GM23248 (cell line): ENCODE data around the gene GPX1. TPM values are rescaled to one million over a fixed set of nuclear protein-coding genes. Genes with fewer than 3 reads are reported as not detected.

Experiments
- DNase-seq: peaks from one replicate; pipeline ENCODE4 v3.0.0-alpha.2; 2015
- H2AFZ ChIP-seq: fragments of 200-600 bp; sonication (generic); 2 replicates; pipeline ENCODE4 v1.6.1; 2016; ENCODE audit warnings: antibody characterized with exemption
- H3F3A ChIP-seq: fragments of 200-600 bp; sonication (generic); 2 replicates; pipeline ENCODE4 v1.6.1; 2016; ENCODE audit warnings: mild to moderate bottlenecking, antibody characterized with exemption, mixed run types; ENCODE audit not compliant: insufficient read depth
- H3K27ac ChIP-seq: fragments of 200-600 bp; sonication (generic); 2 replicates; pipeline ENCODE4 v1.5.1; 2016; ENCODE audit warnings: mild to moderate bottlenecking
- H3K27me3 ChIP-seq: fragments of 200-600 bp; sonication (generic); replicated peaks from 2 replicates; pipeline ENCODE4 v1.6.1; 2016; ENCODE audit warnings: mild to moderate bottlenecking; ENCODE audit not compliant: insufficient read depth
- H3K36me3 ChIP-seq: fragments of 200-600 bp; sonication (generic); 2 replicates; pipeline ENCODE4 v1.6.1; 2016; ENCODE audit warnings: low read depth, mild to moderate bottlenecking
- H3K4me1 ChIP-seq: fragments of 200-600 bp; sonication (generic); 2 replicates; pipeline ENCODE4 v1.6.1; 2016; ENCODE audit warnings: mild to moderate bottlenecking; ENCODE audit not compliant: insufficient read depth
- H3K4me2 ChIP-seq: fragments of 200-600 bp; sonication (generic); one replicate; pipeline ENCODE4 v1.6.1; 2016; ENCODE audit warnings: mild to moderate bottlenecking; ENCODE audit not compliant: unreplicated experiment
- H3K4me3 ChIP-seq: fragments of 200-600 bp; sonication (generic); 2 replicates; pipeline ENCODE4 v1.5.1; 2016; ENCODE audit warnings: mild to moderate bottlenecking
- H3K79me2 ChIP-seq: fragments of 200-600 bp; sonication (generic); 2 replicates; pipeline ENCODE4 v1.6.1; 2016; ENCODE audit warnings: mild to moderate bottlenecking; ENCODE audit not compliant: insufficient read depth
- H3K9ac ChIP-seq: fragments of 200-600 bp; sonication (generic); 2 replicates; pipeline ENCODE4 v1.6.1; 2016; ENCODE audit warnings: mild to moderate bottlenecking
- H3K9me2 ChIP-seq: fragments of 200-600 bp; sonication (generic); 2 replicates; pipeline ENCODE4 v1.6.1; 2016; ENCODE audit warnings: mixed run types, mild to moderate bottlenecking, moderate library complexity; ENCODE audit not compliant: insufficient read depth
- H3K9me3 ChIP-seq: fragments of 200-600 bp; sonication (generic); one replicate; pipeline ENCODE4 v1.6.1; 2017; ENCODE audit warnings: low read depth
- H4K20me1 ChIP-seq: fragments of 200-600 bp; sonication (generic); 2 replicates; pipeline ENCODE4 v1.6.0; 2016; ENCODE audit not compliant: insufficient read depth
- EZH2 ChIP-seq: fragments of 200-600 bp; sonication (generic); IDR thresholded peaks from 2 replicates; pipeline ENCODE4 v1.6.1; 2018; ENCODE audit warnings: antibody characterized with exemption, mild to moderate bottlenecking; ENCODE audit not compliant: insufficient read depth, poor library complexity, severe bottlenecking
- EZH2phosphoT487 ChIP-seq: fragments of 200-600 bp; sonication (generic); IDR thresholded peaks from 2 replicates; pipeline ENCODE4 v1.6.1; 2018; ENCODE audit warnings: antibody characterized with exemption, moderate library complexity, mild to moderate bottlenecking, low read depth; ENCODE audit not compliant: insufficient read depth
- WGBS, 2 experiments: methylation state at CpG; one replicate each; pipeline ENCODE4 v1.1.6; 2015 to 2017; ENCODE audit warnings: low lambda C conversion rate in 2 of 2, low coverage in 1 of 2; ENCODE audit errors: missing lambda C conversion rate in 2 of 2; 5-methylcytosine and 5-hydroxymethylcytosine counted together
- in situ Hi-C: fragments of 300-500 bp; cut with MboI; formaldehyde crosslinking; loops from 2 replicates; pipeline ENCODE4 v1.15.0; 2020
- polyA plus RNA-seq: library from polyadenylated mRNA; unstranded; fragments of >200 nt; fragmentation: Nextera tagmentation; extraction: Ambion mirVana; gene quantifications from 2 replicates; pipeline ENCODE4 v1.2.1, GENCODE V29; 2016
- total RNA-seq: library from RNA; depleted of rRNA; stranded (reverse); fragments of >200 nt; shearing (Covaris generic); gene quantifications from 2 replicates; pipeline ENCODE4 v1.2.3, GENCODE V29; 2014

Gene GPX1
- total and polyA plus RNA-seq, 2 experiments from 2014 or later, result 201 to 454 TPM

- no peaks in the 10 kb centered on the region for H3K9me2 ChIP-seq
- in situ Hi-C loops, result no loop called here
- no peak for TF ChIP-seq EZH2phosphoT487
- TF ChIP-seq EZH2, result no peak
- peaks cover 40% of the 10 kb centered on the region for H3F3A ChIP-seq
- H3K9ac ChIP-seq, result no peak overlapping the region
- H4K20me1 ChIP-seq, result peaks cover 54% of the 10 kb centered on the region
- H3K4me2 ChIP-seq, result no peak overlapping the region
- no peak overlapping the region for H2AFZ ChIP-seq
- peaks cover 100% of the 10 kb centered on the region for H3K79me2 ChIP-seq
- H3K4me3 ChIP-seq, result no peak overlapping the region
- H3K36me3 ChIP-seq, result 0 out of 2 replicates have a peak, but pooled peaks cover 3% of the 10 kb centered on the region
- H3K9me3 ChIP-seq, result no peaks in the 10 kb centered on the region
- 0 to 7% methylated on average over 1 of the region's 1 CpG for WGBS, 2 experiments
- H3K27me3 ChIP-seq, result no peaks in the 10 kb centered on the region
- peaks cover 10% of the 10 kb centered on the region for H3K4me1 ChIP-seq
- DNase-seq, result peak; percentile 37
- peak overlapping the region; percentile 39; the same call in 1 of the 2 replicates for H3K27ac ChIP-seq
Observed at GRCh38 chr3:49388289-49388820, 30.2 kb upstream of the GPX1 start.

DNA sequence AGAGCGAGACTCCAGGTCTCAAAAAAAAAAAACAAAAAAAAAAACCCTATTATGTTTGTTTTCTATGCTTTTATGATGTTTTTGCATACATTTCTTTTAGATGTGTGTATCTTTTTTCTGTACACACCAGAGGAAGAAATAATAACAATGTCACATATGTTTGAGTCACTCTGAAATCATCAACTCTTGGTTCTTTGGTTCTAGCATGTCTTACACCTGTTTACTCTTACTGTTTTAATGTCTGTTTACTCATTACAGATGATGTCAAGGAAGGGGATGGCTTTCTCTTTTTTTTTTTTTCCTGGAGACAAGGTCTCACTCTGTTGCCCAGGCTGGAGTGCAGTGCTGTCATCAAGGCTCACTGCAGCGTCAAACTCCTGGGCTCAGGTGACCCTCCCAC is 29.6 kb upstream of the GPX1 start:
- in situ Hi-C loops, result no loop called here
- H3K9me2 ChIP-seq, result no peaks in the 10 kb centered on the region
- H4K20me1 ChIP-seq, result peaks cover 51% of the 10 kb centered on the region

GRCh38 chr3:49386056-49386756 is 28.1 kb upstream of the GPX1 start:
- Histone ChIP-seq H3K27ac (peak overlapping the region; percentile 3; the same call in 1 of the 2 replicates), H3K36me3 (0 out of 2 replicates have a peak, but pooled peaks cover 3% of the 10 kb centered on the region), H3K4me3 (no peak overlapping the region), H3K9ac (no peak overlapping the region), H3K4me2 (no peak overlapping the region), H3K4me1 (peaks cover 10% of the 10 kb centered on the region), H3K27me3 (no peaks in the 10 kb centered on the region), H3K9me2 (no peaks in the 10 kb centered on the region), H3K79me2 (peaks cover 100% of the 10 kb centered on the region), H4K20me1 (peaks cover 43% of the 10 kb centered on the region), H3F3A (peaks cover 40% of the 10 kb centered on the region), H3K9me3 (no peaks in the 10 kb centered on the region), H2AFZ (no peak overlapping the region)
- WGBS, 2 experiments, result 77 to 78% methylated on average over 11 of the region's 11 CpGs
- no peak for DNase-seq
- in situ Hi-C loops, result no loop called here
- TF ChIP-seq EZH2phosphoT487, result no peak
- TF ChIP-seq EZH2, result no peak

More for the DNA sequence above, 29.6 kb upstream of the GPX1 start:
- peak; percentile 64 for DNase-seq
- TF ChIP-seq EZH2 (no peak), EZH2phosphoT487 (no peak)
- Histone ChIP-seq H3K4me1 (peaks cover 10% of the 10 kb centered on the region), H3K27ac (peak overlapping the region; percentile 39; the same call in 1 of the 2 replicates), H3K27me3 (no peaks in the 10 kb centered on the region), H2AFZ (no peak overlapping the region), H3K36me3 (0 out of 2 replicates have a peak, but pooled peaks cover 3% of the 10 kb centered on the region), H3F3A (peaks cover 40% of the 10 kb centered on the region), H3K4me2 (no peak overlapping the region), H3K9ac (no peak overlapping the region), H3K79me2 (peaks cover 100% of the 10 kb centered on the region), H3K4me3 (no peak overlapping the region), H3K9me3 (no peaks in the 10 kb centered on the region)
- 82 to 86% methylated on average over 2 of the region's 2 CpGs for WGBS, 2 experiments

DNA sequence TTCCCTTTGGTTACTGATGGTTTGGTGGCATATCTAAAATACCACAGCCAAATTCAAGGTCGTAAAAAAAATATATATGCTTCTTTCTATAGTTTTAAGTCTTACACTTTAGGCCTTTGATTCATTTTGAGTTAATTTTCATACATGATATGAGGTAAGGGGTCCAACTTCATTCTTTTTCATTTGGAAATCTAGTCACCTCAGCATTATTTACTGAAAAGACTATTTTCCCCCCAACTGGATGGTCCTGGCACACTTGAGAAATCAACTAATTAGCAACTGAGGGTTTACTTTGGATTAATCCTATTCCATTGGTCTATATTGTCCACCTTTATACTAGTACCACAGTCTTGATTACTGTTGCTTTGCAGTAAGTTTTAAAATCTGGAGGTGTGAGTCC is 27.5 kb upstream of the GPX1 start:
- no peak for DNase-seq
- H2AFZ ChIP-seq, result no peak overlapping the region
- peaks cover 40% of the 10 kb centered on the region for H3F3A ChIP-seq
- H3K4me1 ChIP-seq, result peaks cover 10% of the 10 kb centered on the region
- H3K27ac ChIP-seq, result no peak overlapping the region
- no peak overlapping the region for H3K4me3 ChIP-seq
- in situ Hi-C loops, result no loop called here
- peaks cover 37% of the 10 kb centered on the region for H4K20me1 ChIP-seq
- no peak overlapping the region for H3K4me2 ChIP-seq
- no peaks in the 10 kb centered on the region for H3K9me2 ChIP-seq
- peaks cover 100% of the 10 kb centered on the region for H3K79me2 ChIP-seq
- WGBS, 2 experiments, result 96% methylated on average over 1 of the region's 1 CpG
- 0 out of 2 replicates have a peak, but pooled peaks cover 3% of the 10 kb centered on the region for H3K36me3 ChIP-seq
- TF ChIP-seq EZH2, result no peak
- no peak for TF ChIP-seq EZH2phosphoT487
- H3K27me3 ChIP-seq, result no peaks in the 10 kb centered on the region
- no peaks in the 10 kb centered on the region for H3K9me3 ChIP-seq
- H3K9ac ChIP-seq, result no peak overlapping the region
